MCF 10A (cell line): ENCODE data around the gene ADAMTS19. TPM values are rescaled to one million over a fixed set of nuclear protein-coding genes. Genes with fewer than 3 reads are reported as not detected.

Source experiments
- BruUV-seq: library from RNA; stranded (reverse); fragments of 400-500 nt; replicated peaks from 2 replicates; lab custom pipeline; 2021; lab: Mats Ljungman, UMichigan
- CTCF ChIA-PET: fragments of 300-600 bp; sonication (Branson Sonifier 250); formaldehyde crosslinking; extraction: SDS; loops from one replicate; lab custom pipeline; 2021; ENCODE audit warnings: antibody characterized with exemption, inconsistent platforms; lab: Yijun Ruan, JAX
- POLR2A ChIA-PET: fragments of 300-600, 350-650 bp; sonication (Branson Sonifier 250); formaldehyde crosslinking; extraction: SDS; loops from one replicate; lab custom pipeline; 2020; ENCODE audit warnings: antibody characterized with exemption, inconsistent platforms; lab: Yijun Ruan, JAX
- DNase-seq: peaks from one replicate; pipeline ENCODE4 v3.0.0-alpha.2; 2018; ENCODE audit not compliant: unreplicated experiment
- H3K27ac Mint-ChIP-seq: one replicate; pipeline ENCODE4 v1.8.0; 2022; ENCODE audit warnings: mild to moderate bottlenecking, low read depth, mixed read lengths; ENCODE audit not compliant: unreplicated experiment
- H3K27me3 Mint-ChIP-seq: one replicate; pipeline ENCODE4 v1.8.0; 2022; ENCODE audit warnings: mixed read lengths; ENCODE audit not compliant: insufficient read depth, unreplicated experiment
- H3K36me3 Mint-ChIP-seq: one replicate; pipeline ENCODE4 v1.8.0; 2022; ENCODE audit warnings: mild to moderate bottlenecking, moderate library complexity, mixed read lengths; ENCODE audit not compliant: insufficient read depth, unreplicated experiment
- H3K4me1 Mint-ChIP-seq: one replicate; pipeline ENCODE4 v1.8.0; 2022; ENCODE audit warnings: mixed read lengths; ENCODE audit not compliant: insufficient read depth, unreplicated experiment
- H3K4me3 Mint-ChIP-seq: one replicate; pipeline ENCODE4 v1.8.0; 2022; ENCODE audit warnings: mild to moderate bottlenecking, moderate library complexity, mixed read lengths; ENCODE audit not compliant: unreplicated experiment
- H3K9me3 Mint-ChIP-seq: one replicate; pipeline ENCODE4 v1.8.0; 2022; ENCODE audit warnings: mixed read lengths; ENCODE audit not compliant: unreplicated experiment
- CTCF ChIP-seq: fragments of 200-600 bp; IDR thresholded peaks from one replicate; pipeline ENCODE4 v1.8.0; 2022; ENCODE audit warnings: antibody characterized with exemption, mild to moderate bottlenecking; ENCODE audit not compliant: unreplicated experiment
- intact Hi-C: fragments of 100-400 bp; cut with micrococcal nuclease; formaldehyde crosslinking; loops from 2 replicates; pipeline ENCODE4 v1.14.1; 2022
- total RNA-seq: library from RNA; stranded (reverse); gene quantifications from 2 replicates; pipeline ENCODE4 v1.2.3, GENCODE V29; 2022

ADAMTS19 gene
- total RNA-seq, 1 experiment from 2014 or later = not detected

- ChIA-PET POLR2A (interaction anchor here (0.7 to 6.2 kb wide), 3 partner anchors 57 to 83 kb away, joined by 3 to 78 read pairs (median 10); no protein-coding TSS in a partner anchor), CTCF (interaction anchor here (0.6 to 19.5 kb wide), 104 partner anchors 9 to 1939 kb away, joined by 3 to 931 read pairs (median 4); partner anchors contain the start of genes ISOC1 and MINAR2)
- Mint-ChIP-seq H3K4me3 (no peak overlapping the region), H3K9me3 (no peaks in the 10 kb centered on the region), H3K36me3 (no peaks in the 10 kb centered on the region), H3K4me1 (peaks cover 5% of the 10 kb centered on the region), H3K27me3 (no peaks in the 10 kb centered on the region), H3K27ac (no peak overlapping the region)
- no TSS peak for BruUV-seq
- peak; percentile 95 for TF ChIP-seq CTCF
- intact Hi-C loops = loop anchor here (1.0 to 5.0 kb wide), 7 partner anchors 81 to 1646 kb away; no protein-coding TSS in a partner anchor
- DNase-seq = peak; percentile 92
Observed at GRCh38 chr5:129771058-129771838, 311.1 kb downstream of the ADAMTS19 start.

- TF ChIP-seq CTCF = no peak
- POLR2A ChIA-PET = interaction anchor here (0.6 to 6.2 kb wide), 3 partner anchors 80 to 635 kb away, joined by 3 to 78 read pairs (median 3); no protein-coding TSS in a partner anchor
- Mint-ChIP-seq H3K36me3 (no peaks in the 10 kb centered on the region), H3K27me3 (no peaks in the 10 kb centered on the region), H3K27ac (no peak overlapping the region), H3K4me3 (no peak overlapping the region), H3K9me3 (no peaks in the 10 kb centered on the region), H3K4me1 (peaks cover 5% of the 10 kb centered on the region)
- no peak for DNase-seq
- intact Hi-C loops = loop anchor here (5.0 kb wide), 2 partner anchors 304 to 851 kb away; no protein-coding TSS in a partner anchor
- no TSS peak for BruUV-seq
- CTCF ChIA-PET = interaction anchor here (1.8 to 19.5 kb wide), 8 partner anchors 32 to 1339 kb away, joined by 5 to 931 read pairs (median 38); no protein-coding TSS in a partner anchor
Observed at GRCh38 chr5:129773376-129773775, 313.3 kb downstream of the ADAMTS19 start.

GRCh38 chr5:129781594-129781993, 321.5 kb downstream of the ADAMTS19 start:
- ChIA-PET POLR2A (interaction anchor here (0.6 kb wide), 2 partner anchors 25 to 681 kb away, joined by 3 to 4 read pairs; no protein-coding TSS in a partner anchor), CTCF (interaction anchor here (3.5 to 19.5 kb wide), 2 partner anchors 12 to 71 kb away, joined by 39 to 931 read pairs; no protein-coding TSS in a partner anchor)
- BruUV-seq = no TSS peak
- H3K27ac Mint-ChIP-seq = no peak overlapping the region
- DNase-seq = no peak
- no peaks in the 10 kb centered on the region for H3K9me3 Mint-ChIP-seq
- no peaks in the 10 kb centered on the region for H3K27me3 Mint-ChIP-seq
- intact Hi-C loops = no loop called here
- H3K36me3 Mint-ChIP-seq = no peaks in the 10 kb centered on the region
- no peaks in the 10 kb centered on the region for H3K4me1 Mint-ChIP-seq
- H3K4me3 Mint-ChIP-seq = no peak overlapping the region
- no peak for TF ChIP-seq CTCF
